Posterior cingulate gyrus (tissue), 11 donors: Measurements from ENCODE around the gene EMSY.
"Not testable (repeated sequence)": the region's sequence is repeated elsewhere in the genome, so short reads cannot be mapped to it uniquely, and the experiment has no call there.

Source experiments
- DNase-seq, 10 donors: peaks; one replicate each; pipeline versions ENCODE4 v3.0.0 to v3.0.0-alpha.2; 2020 to 2021; ENCODE audit warnings: mixed read lengths in 3 of 10
- intact Hi-C: fragments of 100-400 bp; cut with DNase I; formaldehyde crosslinking; loops from one replicate; pipeline ENCODE4 v1.15.1; 2023

EMSY gene

GRCh38 chr11:76588455-76589325 is 143.9 kb downstream of the EMSY start:
- intact Hi-C loops: no loop called here
- DNase-seq: peak in 1 of 10 donors; percentile 84

- no peak for DNase-seq
- intact Hi-C loops: no loop called here
These were observed 144.7 kb downstream of the EMSY start for GRCh38 chr11:76589477-76589876.

- intact Hi-C loops: no loop called here
- no peak for DNase-seq
These were observed 145.4 kb downstream of the EMSY start for GRCh38 chr11:76589964-76590950.

- intact Hi-C loops: no loop called here
- no peak for DNase-seq
These were observed 146.6 kb downstream of the EMSY start for GRCh38 chr11:76591416-76591815.

- DNase-seq: no peak
- intact Hi-C loops: no loop called here
These were observed 147.5 kb downstream of the EMSY start for GRCh38 chr11:76592025-76592914.

GRCh38 chr11:76592961-76593360 is 148.1 kb downstream of the EMSY start:
- no peak for DNase-seq

GRCh38 chr11:76595091-76595490 is 150.3 kb downstream of the EMSY start:
- DNase-seq, intact Hi-C loops: not testable (repeated sequence)

More at GRCh38 chr11:76592961-76593360, 148.1 kb downstream of the EMSY start:
- intact Hi-C loops: no loop called here

GRCh38 chr11:76596652-76597051 is 151.8 kb downstream of the EMSY start:
- peak in 1 of 10 donors; percentile 35 for DNase-seq
- intact Hi-C loops: no loop called here

- intact Hi-C loops: no loop called here
- peak in 1 of 10 donors; percentile 46 for DNase-seq
These were observed 153.0 kb downstream of the EMSY start for GRCh38 chr11:76597533-76598425.

GRCh38 chr11:76598426-76598839 is 153.6 kb downstream of the EMSY start:
- DNase-seq: peak in 1 of 10 donors; percentile 77
- intact Hi-C loops: no loop called here

GRCh38 chr11:76599041-76600013 is 154.5 kb downstream of the EMSY start:
- intact Hi-C loops: no loop called here
- DNase-seq: peak in 1 of 10 donors; percentile 64

GRCh38 chr11:76600124-76600655 is 155.4 kb downstream of the EMSY start:
- peak in 1 of 10 donors; percentile 31 for DNase-seq
- intact Hi-C loops: no loop called here

GRCh38 chr11:76601272-76601671 is 156.5 kb downstream of the EMSY start:
- intact Hi-C loops: no loop called here

GRCh38 chr11:76601724-76602123 is 156.9 kb downstream of the EMSY start:
- intact Hi-C loops: no loop called here
- no peak for DNase-seq

More at GRCh38 chr11:76601272-76601671, 156.5 kb downstream of the EMSY start:
- peak in 1 of 10 donors; percentile 48 for DNase-seq

- peak in 1 of 10 donors; percentile 69 for DNase-seq
- intact Hi-C loops: no loop called here
These were observed 157.6 kb downstream of the EMSY start for GRCh38 chr11:76602431-76602861.
